ENCODE results near the gene ERP27. TPM values are rescaled to one million over a fixed set of nuclear protein-coding genes. Genes with fewer than 3 reads are reported as not detected.

ERP27 gene
- total and polyA plus RNA-seq, 10 donors: 1.3 to 6.4 (median 3.8) TPM

DNA sequence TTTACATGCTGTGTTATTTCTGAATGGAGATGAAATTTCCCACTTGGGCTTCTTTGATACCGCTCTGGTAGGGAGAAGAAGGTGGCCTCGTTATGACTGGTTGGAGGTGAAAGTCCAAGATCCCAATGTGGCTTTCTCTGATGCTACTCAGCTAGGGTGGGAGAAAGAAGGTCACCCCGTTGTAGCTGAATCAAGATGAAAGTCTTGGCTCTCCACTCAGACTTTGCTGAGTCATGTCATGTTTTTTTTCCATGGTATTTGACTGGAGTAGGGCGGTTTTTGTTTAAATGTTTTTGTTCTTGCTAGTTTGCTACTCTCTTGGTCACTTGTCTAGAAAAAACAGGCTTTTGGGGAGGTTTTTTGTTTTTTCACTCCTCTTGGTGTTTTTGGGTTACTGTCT, 32.1 kb upstream of the ERP27 start:
- WGBS, 5 donors: 57 to 85% (median 72%) methylated on average over 4 of the region's 4 CpGs
- intact Hi-C loops (cut with DNase I; ENCODE audit: low total_unique reads): no loop called here
- DNase-seq: no peak
- no peak overlapping the region for H3K27ac ChIP-seq
- no peaks in the 10 kb centered on the region for H3K27me3 ChIP-seq (replicated peaks in 1 of 7)
- TF ChIP-seq CTCF (IDR thresholded peaks at IDR 0.05 in 8 of 11, conservative IDR thresholded peaks at IDR 0.05 in 3 of 11) (no peak), POLR2A (IDR thresholded peaks at IDR 0.05) (no peak), POLR2AphosphoS5 (IDR thresholded peaks at IDR 0.05) (no peak)
- H3K4me3 ChIP-seq: no peak overlapping the region
- H3K4me1 ChIP-seq: peaks cover 0 to 22% (median 2%) of the 10 kb centered on the region in 6 donors
- H3K36me3 ChIP-seq: no peaks in the 10 kb centered on the region
- H3K9me3 ChIP-seq: no peaks in the 10 kb centered on the region

GRCh38 chr12:14968478-14968877, 30.1 kb upstream of the ERP27 start:
- 84 to 87% (median 85%) methylated on average over 3 of the region's 3 CpGs for WGBS, 5 donors
- TF ChIP-seq CTCF (IDR thresholded peaks at IDR 0.05 in 8 of 11, conservative IDR thresholded peaks at IDR 0.05 in 3 of 11) (no peak), POLR2A (IDR thresholded peaks at IDR 0.05) (no peak), POLR2AphosphoS5 (IDR thresholded peaks at IDR 0.05) (no peak)
- no peak for DNase-seq
- peaks cover 0 to 15% (median 7%) of the 10 kb centered on the region in 6 donors for H3K4me1 ChIP-seq
- intact Hi-C loops (cut with DNase I; ENCODE audit: low total_unique reads): no loop called here
- H3K27ac ChIP-seq: no peak overlapping the region
- H3K9me3 ChIP-seq: no peaks in the 10 kb centered on the region
- H3K36me3 ChIP-seq: no peaks in the 10 kb centered on the region
- H3K4me3 ChIP-seq: no peak overlapping the region
- no peaks in the 10 kb centered on the region for H3K27me3 ChIP-seq (replicated peaks in 1 of 7)

GRCh38 chr12:14965221-14965620, 26.9 kb upstream of the ERP27 start:
- intact Hi-C loops (cut with DNase I; ENCODE audit: low total_unique reads): no loop called here
- WGBS, 5 donors: 91 to 96% (median 95%) methylated on average over 2 of the region's 2 CpGs
- no peak overlapping the region for H3K4me3 ChIP-seq
- no peak for TF ChIP-seq CTCF (IDR thresholded peaks at IDR 0.05 in 8 of 11, conservative IDR thresholded peaks at IDR 0.05 in 3 of 11)
- no peak for TF ChIP-seq POLR2A (IDR thresholded peaks at IDR 0.05)
- no peak for TF ChIP-seq POLR2AphosphoS5 (IDR thresholded peaks at IDR 0.05)
- H3K9me3 ChIP-seq: no peaks in the 10 kb centered on the region
- peaks cover 4 to 41% (median 25%) of the 10 kb centered on the region in 6 donors for H3K4me1 ChIP-seq
- no peaks in the 10 kb centered on the region for H3K36me3 ChIP-seq
- DNase-seq: no peak
- H3K27ac ChIP-seq: peak overlapping the region in 3 of 8 donors; percentile 90 to 94 (median 93)
- no peaks in the 10 kb centered on the region for H3K27me3 ChIP-seq (replicated peaks in 1 of 7)

DNA sequence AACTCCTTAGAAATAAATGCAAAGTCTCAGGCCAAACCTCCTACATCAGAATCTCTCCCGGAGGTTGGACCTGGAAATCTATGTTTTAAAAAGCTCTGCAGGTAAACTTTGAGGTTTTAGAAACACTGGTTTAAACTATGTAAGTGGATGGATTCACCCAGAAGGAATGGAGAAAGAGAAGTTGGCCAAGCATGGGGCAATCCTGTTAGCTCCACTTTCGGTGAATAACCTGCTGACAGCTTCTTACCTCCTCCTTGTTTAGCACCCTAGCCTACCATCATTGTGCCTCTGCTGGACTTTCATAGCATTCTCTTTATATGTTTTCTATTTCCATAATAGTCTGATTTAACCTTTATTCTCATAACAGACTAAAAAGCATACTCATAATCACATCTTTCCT, 26.1 kb upstream of the ERP27 start:
- Histone ChIP-seq H3K4me3 (no peak overlapping the region), H3K36me3 (no peaks in the 10 kb centered on the region), H3K27me3 (replicated peaks in 1 of 7) (no peaks in the 10 kb centered on the region), H3K4me1 (peaks cover 4 to 49% (median 33%) of the 10 kb centered on the region in 6 donors), H3K9me3 (no peaks in the 10 kb centered on the region), H3K27ac (peak overlapping the region in 5 of 8 donors; percentile 11 to 94 (median 90))
- DNase-seq: no peak
- TF ChIP-seq CTCF (IDR thresholded peaks at IDR 0.05 in 8 of 11, conservative IDR thresholded peaks at IDR 0.05 in 3 of 11) (no peak), POLR2AphosphoS5 (IDR thresholded peaks at IDR 0.05) (no peak), POLR2A (IDR thresholded peaks at IDR 0.05) (no peak)
- WGBS, 5 donors: 41 to 88% (median 61%) methylated on average over 2 of the region's 2 CpGs
- intact Hi-C loops (cut with DNase I; ENCODE audit: low total_unique reads): no loop called here
